HepG2 (cell line): ENCODE data around the gene CLDN20. TPM values are rescaled to one million over a fixed set of nuclear protein-coding genes. Genes with fewer than 3 reads are reported as not detected.

ENCODE experiments used
- ATAC-seq: fragments of 200-7000 bp; cut with Tn5 transposase; 3 replicates; pipeline ENCODE4 v1.9.1; 2020; ENCODE audit warnings: mild to moderate bottlenecking, moderate library complexity
- Bru-seq: library from RNA; stranded (reverse); fragments of 400-500 nt; gene quantifications from one replicate; lab custom pipeline; 2021; lab: Mats Ljungman, UMichigan
- BruChase-seq, 2 experiments: library from RNA; stranded (reverse); fragments of 400-500 nt; gene quantifications; one replicate each; lab custom pipeline; 2021; lab: Mats Ljungman, UMichigan
- BruUV-seq: library from RNA; stranded (reverse); fragments of 400-500 nt; replicated peaks from 2 replicates; lab custom pipeline; 2021; lab: Mats Ljungman, UMichigan
- CTCF ChIA-PET: fragments of 300-600 bp; formaldehyde crosslinking; extraction: SDS; loops from one replicate; lab custom pipeline; 2021; ENCODE audit warnings: low total read pairs, inconsistent platforms, low intra/inter-chr PET ratio; lab: Yijun Ruan, JAX
- POLR2A ChIA-PET: fragments of 350-600 bp; sonication (Branson Sonifier 250); formaldehyde crosslinking; loops from one replicate; lab custom pipeline; 2020; ENCODE audit warnings: antibody characterized with exemption, inconsistent platforms; lab: Yijun Ruan, JAX
- DNase-seq: peaks from one replicate; pipeline ENCODE4 v3.0.0-alpha.2; 2015; ENCODE audit warnings: low spot score
- FAIRE-seq: peaks from 3 replicates; lab custom pipeline; 2011; peaks lifted over from hg19 to GRCh38; lab: Jason Lieb, UNC
- H2AFZ ChIP-seq: one replicate; pipeline ENCODE4 v1.6.1; 2011; ENCODE audit warnings: low read length, inconsistent platforms
- H3K27ac ChIP-seq: fragments of 300-600 bp; 3 replicates; pipeline ENCODE4 v1.8.0; 2011; ENCODE audit warnings: mixed run types, mild to moderate bottlenecking, mixed read lengths, low read length, inconsistent platforms; ENCODE audit not compliant: insufficient read depth; ENCODE audit errors: extremely low read length
- H3K27me3 ChIP-seq, 2 experiments: fragments of 200-600 bp in 1 of 2; 2 replicates in 1 of 2; 3 replicates in 1 of 2; pipeline versions ENCODE4 v1.6.0 to v1.8.0; 2011; ENCODE audit warnings: low read length in 2 of 2, mild to moderate bottlenecking in 2 of 2, moderate library complexity in 2 of 2, inconsistent platforms in 1 of 2; ENCODE audit not compliant: insufficient read depth in 2 of 2, control insufficient read depth in 1 of 2
- H3K36me3 ChIP-seq, 2 experiments: fragments of 200-600 bp in 1 of 2; replicated peaks in 1 of 2; 2 replicates in 1 of 2; 3 replicates in 1 of 2; pipeline versions ENCODE4 v1.5.1 to v1.8.0; 2011; ENCODE audit warnings: low read length in 2 of 2, inconsistent platforms in 1 of 2; ENCODE audit not compliant: insufficient read depth in 2 of 2, control insufficient read depth in 1 of 2
- H3K4me1 ChIP-seq: 2 replicates; pipeline ENCODE4 v1.5.1; 2012; ENCODE audit warnings: low read length, inconsistent platforms; ENCODE audit not compliant: insufficient read depth
- H3K4me2 ChIP-seq: 2 replicates; pipeline ENCODE4 v1.6.0; 2011; ENCODE audit warnings: low read depth, low read length, inconsistent platforms
- H3K4me3 ChIP-seq, 3 experiments: fragments of 200-600 bp in 1 of 3; sonication (generic), shearing (Covaris generic) in 1 of 3; replicated peaks in 1 of 3; 2 replicates each; pipeline ENCODE4 v1.5.1; 2011 to 2016; ENCODE audit warnings: low read length in 3 of 3, inconsistent platforms in 2 of 3, low read depth in 2 of 3, mild to moderate bottlenecking in 2 of 3, control low read depth in 1 of 3, mixed read lengths in 1 of 3; ENCODE audit not compliant: insufficient read depth in 1 of 3
- H3K79me2 ChIP-seq: one replicate; pipeline ENCODE4 v1.6.1; 2011; ENCODE audit warnings: low read length, inconsistent platforms; ENCODE audit not compliant: insufficient read depth
- H3K9ac ChIP-seq: 2 replicates; pipeline ENCODE4 v1.6.0; 2011; ENCODE audit warnings: mild to moderate bottlenecking, low read depth, low read length, inconsistent platforms; ENCODE audit not compliant: insufficient read depth
- H3K9me3 ChIP-seq: 2 replicates; pipeline ENCODE4 v1.5.1; 2012; ENCODE audit warnings: mild to moderate bottlenecking, low read length
- H4K20me1 ChIP-seq: 2 replicates; pipeline ENCODE4 v1.6.0; 2011; ENCODE audit warnings: inconsistent platforms, mild to moderate bottlenecking, low read length, moderate library complexity; ENCODE audit not compliant: insufficient read depth
- ATAD3A ChIP-seq: sonication (generic); formaldehyde crosslinking; IDR thresholded peaks from 2 replicates; pipeline ENCODE4 v1.4.0; 2020; ENCODE audit warnings: missing genetic modification reagents
- BRD4 ChIP-seq: sonication (generic); formaldehyde crosslinking; IDR thresholded peaks from 2 replicates; pipeline ENCODE4 v1.4.0; 2020; ENCODE audit warnings: missing genetic modification reagents
- DNMT3B ChIP-seq: conservative IDR thresholded peaks from 2 replicates; pipeline ENCODE4 v1.6.1; 2016; ENCODE audit warnings: missing biosample characterization, control low read depth
- FOXM1 ChIP-seq: sonication (generic); formaldehyde crosslinking; IDR thresholded peaks from 2 replicates; pipeline ENCODE4 v1.5.0; 2020; ENCODE audit warnings: missing genetic modification reagents
- ISX ChIP-seq: sonication (generic); formaldehyde crosslinking; conservative IDR thresholded peaks from 2 replicates; pipeline ENCODE4 v1.5.0; 2020; ENCODE audit warnings: missing genetic modification reagents
- SOX13 ChIP-seq, 3 experiments: fragments of 450-650 bp in 1 of 3; sonication (generic) in 1 of 3; formaldehyde crosslinking in 1 of 3; IDR thresholded peaks in 2 of 3; conservative IDR thresholded peaks in 1 of 3; 2 replicates each; pipeline versions ENCODE4 v1.5.0 to v1.6.1; 2016 to 2020; ENCODE audit warnings: antibody characterized with exemption in 1 of 3, mild to moderate bottlenecking in 1 of 3, missing compliant biosample characterization in 1 of 3, missing genetic modification reagents in 1 of 3, moderate library complexity in 1 of 3
- XBP1 ChIP-seq: sonication (generic); formaldehyde crosslinking; IDR thresholded peaks from 2 replicates; pipeline ENCODE4 v1.5.0; 2020; ENCODE audit warnings: missing genetic modification reagents
- ZFP90 ChIP-seq: sonication (generic); formaldehyde crosslinking; IDR thresholded peaks from 2 replicates; pipeline ENCODE4 v1.8.0; 2022; ENCODE audit warnings: missing genetic modification reagents, mild to moderate bottlenecking, inconsistent platforms, borderline replicate concordance
- ZNF30 ChIP-seq: sonication (generic); formaldehyde crosslinking; IDR thresholded peaks from 2 replicates; pipeline ENCODE4 v1.5.0; 2020; ENCODE audit warnings: mild to moderate bottlenecking, missing genetic modification reagents
- ZNF629 ChIP-seq: sonication (generic); formaldehyde crosslinking; conservative IDR thresholded peaks from 2 replicates; pipeline ENCODE4 v1.5.0; 2020; ENCODE audit warnings: missing genetic modification reagents
- ZNF703 ChIP-seq: sonication (generic); formaldehyde crosslinking; IDR thresholded peaks from 2 replicates; pipeline ENCODE4 v1.5.1; 2020; ENCODE audit warnings: missing genetic modification reagents, mild to moderate bottlenecking, moderate library complexity, borderline replicate concordance
- ZNF747 ChIP-seq: sonication (generic); formaldehyde crosslinking; IDR thresholded peaks from 2 replicates; pipeline ENCODE4 v1.8.1; 2023; ENCODE audit warnings: missing genetic modification reagents, mild to moderate bottlenecking, borderline replicate concordance
- WGBS: methylation state at CpG from one replicate; pipeline ENCODE4 v1.1.6; 2017; ENCODE audit warnings: low lambda C conversion rate; 5-methylcytosine and 5-hydroxymethylcytosine counted together
- in situ Hi-C: cut with HindIII; loops from 2 replicates; pipeline ENCODE4 v1.10.0; 2017; ENCODE audit warnings: low pct_unique_long_range_greater_than_20kb; ENCODE audit not compliant: extremely low pct_ligation_motif_present
- intact Hi-C: fragments of 100-400 bp; cut with micrococcal nuclease; formaldehyde crosslinking; loops from one replicate; pipeline ENCODE4 v1.10.0; 2022; ENCODE audit not compliant: unreplicated experiment
- long read RNA-seq, 2 experiments: library from RNA in 1 of 2; library from polyadenylated mRNA in 1 of 2; stranded (forward) in 1 of 2; unstranded in 1 of 2; transcript quantifications; one replicate each; pipeline ENCODE4 v2.0.0, GENCODE V29; 2019 to 2022
- polyA minus RNA-seq, 3 experiments: library from RNA; depleted of rRNA, polyadenylated mRNA; stranded (reverse); fragments of >200 nt; gene quantifications; 2 replicates each; pipeline ENCODE4 v1.2.3, GENCODE V29; 2011; ENCODE audit warnings: low replicate concordance in 1 of 3
- polyA plus RNA-seq, 8 experiments: library from polyadenylated mRNA; depleted of rRNA in 3 of 8; stranded (reverse) in 7 of 8; unstranded in 1 of 8; fragments of >200 nt; fragmentation: Illumina TruSeq in 4 of 8; extraction: Trizol in 4 of 8; gene quantifications; 2 replicates each; pipeline versions ENCODE4 v1.2.1 to v1.2.3, GENCODE V29; 2011 to 2016; ENCODE audit warnings: low read depth in 4 of 8, missing spikeins in 1 of 8, mixed read lengths in 1 of 8; ENCODE audit not compliant: insufficient read depth in 1 of 8
- total RNA-seq, 5 experiments: library from RNA; depleted of rRNA; stranded (reverse); fragments of >200 nt; fragmentation: Illumina TruSeq; extraction: Trizol; gene quantifications; 2 replicates each; pipeline ENCODE4 v1.2.3, GENCODE V29; 2016; ENCODE audit warnings: low read depth in 1 of 5
- TF ChIP-seq, protein P1 (sequence below): sonication (generic); formaldehyde crosslinking; conservative IDR thresholded peaks from 2 replicates; pipeline ENCODE4 v1.4.0; 2020; ENCODE audit warnings: missing genetic modification reagents
- TF ChIP-seq, protein P2 (sequence below): sonication (generic); formaldehyde crosslinking; IDR thresholded peaks from 2 replicates; pipeline ENCODE4 v1.4.0; 2020; ENCODE audit warnings: low read depth, missing genetic modification reagents

Gene CLDN20, protein sequence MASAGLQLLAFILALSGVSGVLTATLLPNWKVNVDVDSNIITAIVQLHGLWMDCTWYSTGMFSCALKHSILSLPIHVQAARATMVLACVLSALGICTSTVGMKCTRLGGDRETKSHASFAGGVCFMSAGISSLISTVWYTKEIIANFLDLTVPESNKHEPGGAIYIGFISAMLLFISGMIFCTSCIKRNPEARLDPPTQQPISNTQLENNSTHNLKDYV
- total RNA-seq (2016; rRNA removed; fragmentation: Illumina TruSeq; extraction: Trizol) (not detected in 2 replicates), polyA plus RNA-seq (2011; rRNA removed) (not detected in 2 replicates), polyA minus RNA-seq (2011; rRNA and poly(A)+ RNA removed; ENCODE audit: low replicate concordance) (not detected in 2 replicates), Bru-seq, nascent RNA (percentile 17 among the genes with signal in this experiment), BruChase-seq, experiment 1, labeled RNA remaining after a 6-hour chase (percentile 8 among the genes with signal in this experiment), BruChase-seq, experiment 2, labeled RNA remaining after a 2-hour chase (percentile 18 among the genes with signal in this experiment)
- total RNA-seq (2016; cell fraction: cytosol; rRNA removed; fragmentation: Illumina TruSeq; extraction: Trizol; ENCODE audit: low read depth), result not detected in 2 replicates
- total RNA-seq (2016; cell fraction: insoluble cytoplasmic fraction; rRNA removed; fragmentation: Illumina TruSeq; extraction: Trizol), result not detected in 2 replicates
- total RNA-seq (2016; cell fraction: membrane; rRNA removed; fragmentation: Illumina TruSeq; extraction: Trizol), result not detected in 2 replicates
- total RNA-seq (2016; cell fraction: nucleus; rRNA removed; fragmentation: Illumina TruSeq; extraction: Trizol), result not detected in 2 replicates
- polyA plus RNA-seq (2011; cell fraction: cytosol; rRNA removed), result not detected in 2 replicates
- polyA plus RNA-seq (2011; cell fraction: nucleus; rRNA removed), result not detected in 2 replicates
- 0.76 and 0.79 TPM in 2 replicates for polyA plus RNA-seq (2012)
- not detected in 2 replicates for polyA plus RNA-seq (2016; cell fraction: cytosol; fragmentation: Illumina TruSeq; extraction: Trizol; ENCODE audit: low read depth)
- not detected in 2 replicates for polyA plus RNA-seq (2016; cell fraction: insoluble cytoplasmic fraction; fragmentation: Illumina TruSeq; extraction: Trizol; ENCODE audit: low read depth)
- polyA plus RNA-seq (2016; cell fraction: membrane; fragmentation: Illumina TruSeq; extraction: Trizol; ENCODE audit: low read depth), result not detected in 2 replicates
- polyA plus RNA-seq (2016; cell fraction: nucleus; fragmentation: Illumina TruSeq; extraction: Trizol; ENCODE audit: insufficient read depth, low read depth), result not detected in 2 replicates
- polyA minus RNA-seq (2011; cell fraction: cytosol; rRNA and poly(A)+ RNA removed), result not detected in 2 replicates
- not detected in 2 replicates for polyA minus RNA-seq (2011; cell fraction: nucleus; rRNA and poly(A)+ RNA removed)
- long read RNA-seq, experiment 1, result 0 reads
- long read RNA-seq, experiment 2, result 0 reads

DNA sequence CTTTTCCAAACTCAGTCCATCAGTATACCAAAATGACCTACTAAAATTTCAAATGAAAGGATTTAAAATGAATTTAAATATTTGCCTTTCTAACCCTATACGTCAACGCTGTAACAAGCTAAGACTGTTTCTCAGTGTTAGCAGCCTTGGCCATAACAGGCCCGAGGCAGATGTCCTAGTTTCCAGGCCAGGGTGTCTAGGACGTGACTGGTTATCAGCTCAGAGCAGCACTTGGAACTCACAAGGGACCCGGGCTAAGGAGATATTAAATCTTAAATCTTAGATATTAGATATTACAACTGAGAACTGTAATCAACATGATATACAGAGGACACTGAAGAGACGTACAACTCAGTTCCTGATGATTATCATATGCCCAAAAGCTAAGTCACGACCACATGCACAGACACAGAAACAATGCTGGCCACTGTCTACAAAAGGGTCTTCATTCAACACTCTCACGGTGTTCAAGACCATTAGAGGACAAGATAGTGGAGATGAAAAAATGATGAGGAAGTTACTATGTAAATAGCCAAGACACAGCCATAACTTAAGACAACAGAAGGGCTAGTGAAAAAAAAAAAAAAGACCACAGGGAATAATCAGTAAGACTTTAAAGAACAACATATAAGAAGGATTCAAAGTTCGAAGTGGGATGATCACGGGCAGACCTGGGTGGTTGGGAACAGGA lies at the start of gene CLDN20:
TSS of gene CLDN20 (plus strand) at position 641 of the 691 bp plus-strand sequence. CDS start 11,707 bp downstream, outside the sequence.
- no peaks in the 10 kb centered on the region for H3K4me1 ChIP-seq
- no peak within 1 kb of the TSS for H3K9ac ChIP-seq
- H4K20me1 ChIP-seq, result 0 out of 2 replicates have a peak, but pooled peaks cover 3% of the 10 kb centered on the region
- no peak within 1 kb of the TSS for H3K4me2 ChIP-seq
- H3K27me3 ChIP-seq, result no peaks in the 10 kb centered on the region
- DNase-seq (no peak), FAIRE-seq (no peak), ATAC-seq (no peak)
- 92% methylated on average over 10 of the region's 10 CpGs for WGBS
- no TSS peak for BruUV-seq
- no peak within 1 kb of the TSS for H2AFZ ChIP-seq
- no peaks in the 10 kb centered on the region for H3K9me3 ChIP-seq
- CTCF ChIA-PET, result no interaction called here
- H3K79me2 ChIP-seq, result peaks cover 13% of the 10 kb centered on the region
- in situ Hi-C loops, result no loop called here
- peaks cover 44 to 82% of the 10 kb centered on the region in 2 experiments for H3K36me3 ChIP-seq
- no peak within 1 kb of the TSS for H3K4me3 ChIP-seq
- POLR2A ChIA-PET, result no interaction called here
- intact Hi-C loops, result no loop called here
- H3K27ac ChIP-seq, result no peak within 1 kb of the TSS
- TF ChIP-seq ZNF629 (CRISPR knock-in tag) (no peak), XBP1 (CRISPR knock-in tag) (no peak), ATAD3A (no peak), BRD4 (no peak), ZFP90 (CRISPR knock-in tag) (no peak), ZNF703 (no peak), ISX (no peak), FOXM1 (CRISPR knock-in tag) (no peak), SOX13 (IDR thresholded peaks at IDR 0.05) (no peak), SOX13 (CRISPR knock-in tag; conservative IDR thresholded peaks at IDR 0.05 in 1 of 2, IDR thresholded peaks at IDR 0.05 in 1 of 2) (no peak), ZNF747 (CRISPR knock-in tag) (no peak), ZNF30 (CRISPR knock-in tag) (no peak), DNMT3B (CRISPR knock-in tag) (no peak)
- TF ChIP-seq, protein P1, sequence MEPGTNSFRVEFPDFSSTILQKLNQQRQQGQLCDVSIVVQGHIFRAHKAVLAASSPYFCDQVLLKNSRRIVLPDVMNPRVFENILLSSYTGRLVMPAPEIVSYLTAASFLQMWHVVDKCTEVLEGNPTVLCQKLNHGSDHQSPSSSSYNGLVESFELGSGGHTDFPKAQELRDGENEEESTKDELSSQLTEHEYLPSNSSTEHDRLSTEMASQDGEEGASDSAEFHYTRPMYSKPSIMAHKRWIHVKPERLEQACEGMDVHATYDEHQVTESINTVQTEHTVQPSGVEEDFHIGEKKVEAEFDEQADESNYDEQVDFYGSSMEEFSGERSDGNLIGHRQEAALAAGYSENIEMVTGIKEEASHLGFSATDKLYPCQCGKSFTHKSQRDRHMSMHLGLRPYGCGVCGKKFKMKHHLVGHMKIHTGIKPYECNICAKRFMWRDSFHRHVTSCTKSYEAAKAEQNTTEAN (CRISPR knock-in tag), result no peak
- TF ChIP-seq, protein P2, sequence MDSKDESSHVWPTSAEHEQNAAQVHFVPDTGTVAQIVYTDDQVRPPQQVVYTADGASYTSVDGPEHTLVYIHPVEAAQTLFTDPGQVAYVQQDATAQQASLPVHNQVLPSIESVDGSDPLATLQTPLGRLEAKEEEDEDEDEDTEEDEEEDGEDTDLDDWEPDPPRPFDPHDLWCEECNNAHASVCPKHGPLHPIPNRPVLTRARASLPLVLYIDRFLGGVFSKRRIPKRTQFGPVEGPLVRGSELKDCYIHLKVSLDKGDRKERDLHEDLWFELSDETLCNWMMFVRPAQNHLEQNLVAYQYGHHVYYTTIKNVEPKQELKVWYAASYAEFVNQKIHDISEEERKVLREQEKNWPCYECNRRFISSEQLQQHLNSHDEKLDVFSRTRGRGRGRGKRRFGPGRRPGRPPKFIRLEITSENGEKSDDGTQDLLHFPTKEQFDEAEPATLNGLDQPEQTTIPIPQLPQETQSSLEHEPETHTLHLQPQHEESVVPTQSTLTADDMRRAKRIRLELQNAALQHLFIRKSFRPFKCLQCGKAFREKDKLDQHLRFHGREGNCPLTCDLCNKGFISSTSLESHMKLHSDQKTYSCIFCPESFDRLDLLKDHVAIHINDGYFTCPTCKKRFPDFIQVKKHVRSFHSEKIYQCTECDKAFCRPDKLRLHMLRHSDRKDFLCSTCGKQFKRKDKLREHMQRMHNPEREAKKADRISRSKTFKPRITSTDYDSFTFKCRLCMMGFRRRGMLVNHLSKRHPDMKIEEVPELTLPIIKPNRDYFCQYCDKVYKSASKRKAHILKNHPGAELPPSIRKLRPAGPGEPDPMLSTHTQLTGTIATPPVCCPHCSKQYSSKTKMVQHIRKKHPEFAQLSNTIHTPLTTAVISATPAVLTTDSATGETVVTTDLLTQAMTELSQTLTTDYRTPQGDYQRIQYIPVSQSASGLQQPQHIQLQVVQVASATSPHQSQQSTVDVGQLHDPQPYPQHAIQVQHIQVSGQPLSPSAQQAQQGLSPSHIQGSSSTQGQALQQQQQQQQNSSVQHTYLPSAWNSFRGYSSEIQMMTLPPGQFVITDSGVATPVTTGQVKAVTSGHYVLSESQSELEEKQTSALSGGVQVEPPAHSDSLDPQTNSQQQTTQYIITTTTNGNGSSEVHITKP (CRISPR knock-in tag), result no peak
